ENCODE data around the gene SLITRK1. TPM values are rescaled to one million over a fixed set of nuclear protein-coding genes. Genes with fewer than 3 reads are reported as not detected.

SLITRK1 gene, protein sequence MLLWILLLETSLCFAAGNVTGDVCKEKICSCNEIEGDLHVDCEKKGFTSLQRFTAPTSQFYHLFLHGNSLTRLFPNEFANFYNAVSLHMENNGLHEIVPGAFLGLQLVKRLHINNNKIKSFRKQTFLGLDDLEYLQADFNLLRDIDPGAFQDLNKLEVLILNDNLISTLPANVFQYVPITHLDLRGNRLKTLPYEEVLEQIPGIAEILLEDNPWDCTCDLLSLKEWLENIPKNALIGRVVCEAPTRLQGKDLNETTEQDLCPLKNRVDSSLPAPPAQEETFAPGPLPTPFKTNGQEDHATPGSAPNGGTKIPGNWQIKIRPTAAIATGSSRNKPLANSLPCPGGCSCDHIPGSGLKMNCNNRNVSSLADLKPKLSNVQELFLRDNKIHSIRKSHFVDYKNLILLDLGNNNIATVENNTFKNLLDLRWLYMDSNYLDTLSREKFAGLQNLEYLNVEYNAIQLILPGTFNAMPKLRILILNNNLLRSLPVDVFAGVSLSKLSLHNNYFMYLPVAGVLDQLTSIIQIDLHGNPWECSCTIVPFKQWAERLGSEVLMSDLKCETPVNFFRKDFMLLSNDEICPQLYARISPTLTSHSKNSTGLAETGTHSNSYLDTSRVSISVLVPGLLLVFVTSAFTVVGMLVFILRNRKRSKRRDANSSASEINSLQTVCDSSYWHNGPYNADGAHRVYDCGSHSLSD
- polyA plus RNA-seq: 0.31 TPM
- long read RNA-seq, donor 1: 0 reads
- long read RNA-seq, donor 2: 0 reads
- long read RNA-seq, donor 3: 0 reads
- long read RNA-seq, donor 4: 0 reads
- long read RNA-seq, donor 5: 0 reads
- long read RNA-seq, donor 6, full-length matches to known transcripts: 1 of 1 reads
- long read RNA-seq, donor 6, partial matches to known transcripts: 0 of 1 reads
- long read RNA-seq, donor 6, other reads (novel, unspliced or antisense): 0 of 1 reads
- long read RNA-seq, donor 7: 0 reads
- long read RNA-seq, donor 8: 0 reads
- long read RNA-seq, donor 9, full-length matches to known transcripts: 1 of 1 reads
- long read RNA-seq, donor 9, partial matches to known transcripts: 0 of 1 reads
- long read RNA-seq, donor 9, other reads (novel, unspliced or antisense): 0 of 1 reads
- long read RNA-seq, donor 10: 0 reads
- long read RNA-seq, donor 11, full-length matches to known transcripts: 1 of 1 reads
- long read RNA-seq, donor 11, partial matches to known transcripts: 0 of 1 reads
- long read RNA-seq, donor 11, other reads (novel, unspliced or antisense): 0 of 1 reads

DNA sequence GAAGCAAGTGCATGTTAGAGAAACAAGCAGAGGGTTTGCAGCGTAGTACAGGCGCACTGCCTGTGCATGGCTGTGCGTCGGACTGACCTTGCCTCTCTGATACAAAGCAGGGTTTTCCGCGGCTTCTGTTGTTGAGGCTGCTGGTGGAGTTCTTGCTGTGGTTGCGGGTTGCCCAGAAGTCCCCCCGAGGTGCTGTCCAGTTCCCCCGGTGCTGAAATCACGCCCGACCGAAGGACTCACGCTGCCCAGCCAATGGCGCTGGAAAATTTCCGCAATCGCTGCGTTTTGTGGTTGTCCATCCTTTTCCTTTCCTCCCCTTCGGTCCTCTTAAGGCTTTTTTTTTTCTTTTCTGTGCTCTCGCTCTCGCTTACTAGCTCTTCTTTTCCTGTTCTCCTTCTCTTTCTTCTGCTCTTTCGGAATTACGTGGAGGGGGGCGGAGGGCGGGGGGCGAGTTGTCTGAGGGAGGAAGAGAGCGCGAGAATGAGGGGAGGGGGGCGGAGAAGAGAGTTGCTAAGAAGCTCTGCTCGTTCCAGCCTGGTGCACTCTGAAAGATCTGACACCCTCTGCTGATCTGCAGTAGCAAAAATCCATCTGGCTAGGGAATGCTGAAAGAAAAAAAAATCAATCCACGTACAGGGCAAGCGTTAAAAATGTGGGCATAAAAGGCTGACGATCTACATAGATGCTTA, at the start of gene SLITRK1:
Gene SLITRK1 (minus strand): TSS at position 558 of the 689 bp plus-strand sequence. CDS start 967 bp downstream, outside the sequence.
- peak within 1 kb of the TSS; percentile 10 for H3K4me3 ChIP-seq (ENCODE audit: low read length)

GRCh38 chr13:83929157-83929556, 46.9 kb upstream of the SLITRK1 start:
- H3K27me3 ChIP-seq (ENCODE audit: control insufficient read depth, insufficient read depth, low read length): no peaks in the 10 kb centered on the region
- 67% methylated on average over 1 of the region's 4 CpGs for WGBS (ENCODE audit: insufficient coverage, low lambda C conversion rate)
- no peaks in the 10 kb centered on the region for H3K9me3 ChIP-seq (ENCODE audit: control insufficient read depth, low read depth, low read length)
- no peak for DNase-seq
- no peaks in the 10 kb centered on the region for H3K4me1 ChIP-seq (ENCODE audit: control insufficient read depth, insufficient read depth, low read length)
- no peak overlapping the region for H3K27ac ChIP-seq (ENCODE audit: low read length)
- no peaks in the 10 kb centered on the region for H3K36me3 ChIP-seq (ENCODE audit: control insufficient read depth, insufficient read depth, low read length)
- no peak overlapping the region for H3K4me3 ChIP-seq (ENCODE audit: low read length)

More for the DNA sequence above, at the start of gene SLITRK1:
- 3% methylated on average over 9 of the region's 32 CpGs for WGBS (ENCODE audit: insufficient coverage, low lambda C conversion rate)
- Histone ChIP-seq H3K4me1 (ENCODE audit: control insufficient read depth, insufficient read depth, low read length) (no peaks in the 10 kb centered on the region), H3K36me3 (ENCODE audit: control insufficient read depth, insufficient read depth, low read length) (no peaks in the 10 kb centered on the region), H3K27ac (ENCODE audit: low read length) (no peak within 1 kb of the TSS), H3K9me3 (ENCODE audit: control insufficient read depth, low read depth, low read length) (no peaks in the 10 kb centered on the region), H3K27me3 (ENCODE audit: control insufficient read depth, insufficient read depth, low read length) (peaks cover 47% of the 10 kb centered on the region)
- DNase-seq: peak; percentile 9 to 20

DNA sequence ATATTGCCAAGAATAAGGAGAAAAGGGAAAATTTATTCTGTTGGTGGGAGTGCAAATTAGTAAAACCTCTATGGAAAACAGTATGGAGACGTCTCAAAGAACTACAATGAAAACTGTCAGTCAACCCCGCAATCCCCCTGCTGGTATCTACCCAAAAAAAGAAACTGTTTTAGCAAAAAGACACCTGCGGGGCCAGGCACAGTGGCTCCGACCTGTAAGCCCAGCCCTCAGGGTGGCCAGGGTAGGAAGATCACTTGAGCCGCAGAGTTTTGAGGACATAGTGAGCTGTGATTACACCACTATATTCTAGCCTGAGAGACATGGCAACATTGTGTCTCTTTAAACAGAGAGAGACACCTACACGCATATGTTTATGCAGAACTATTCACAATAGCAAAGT, 37.5 kb upstream of the SLITRK1 start:
- H3K27me3 ChIP-seq (ENCODE audit: control insufficient read depth, insufficient read depth, low read length): no peaks in the 10 kb centered on the region
- H3K27ac ChIP-seq (ENCODE audit: low read length): no peak overlapping the region
- no peaks in the 10 kb centered on the region for H3K36me3 ChIP-seq (ENCODE audit: control insufficient read depth, insufficient read depth, low read length)
- no CpG with 5 or more reads among the region's 6 CpGs for WGBS (ENCODE audit: insufficient coverage, low lambda C conversion rate)
- DNase-seq: no peak
- no peak overlapping the region for H3K4me3 ChIP-seq (ENCODE audit: low read length)
- H3K4me1 ChIP-seq (ENCODE audit: control insufficient read depth, insufficient read depth, low read length): no peaks in the 10 kb centered on the region
- no peaks in the 10 kb centered on the region for H3K9me3 ChIP-seq (ENCODE audit: control insufficient read depth, low read depth, low read length)

GRCh38 chr13:83914368-83914767, 32.1 kb upstream of the SLITRK1 start:
- 100% methylated on average over 1 of the region's 4 CpGs for WGBS (ENCODE audit: insufficient coverage, low lambda C conversion rate)

DNA sequence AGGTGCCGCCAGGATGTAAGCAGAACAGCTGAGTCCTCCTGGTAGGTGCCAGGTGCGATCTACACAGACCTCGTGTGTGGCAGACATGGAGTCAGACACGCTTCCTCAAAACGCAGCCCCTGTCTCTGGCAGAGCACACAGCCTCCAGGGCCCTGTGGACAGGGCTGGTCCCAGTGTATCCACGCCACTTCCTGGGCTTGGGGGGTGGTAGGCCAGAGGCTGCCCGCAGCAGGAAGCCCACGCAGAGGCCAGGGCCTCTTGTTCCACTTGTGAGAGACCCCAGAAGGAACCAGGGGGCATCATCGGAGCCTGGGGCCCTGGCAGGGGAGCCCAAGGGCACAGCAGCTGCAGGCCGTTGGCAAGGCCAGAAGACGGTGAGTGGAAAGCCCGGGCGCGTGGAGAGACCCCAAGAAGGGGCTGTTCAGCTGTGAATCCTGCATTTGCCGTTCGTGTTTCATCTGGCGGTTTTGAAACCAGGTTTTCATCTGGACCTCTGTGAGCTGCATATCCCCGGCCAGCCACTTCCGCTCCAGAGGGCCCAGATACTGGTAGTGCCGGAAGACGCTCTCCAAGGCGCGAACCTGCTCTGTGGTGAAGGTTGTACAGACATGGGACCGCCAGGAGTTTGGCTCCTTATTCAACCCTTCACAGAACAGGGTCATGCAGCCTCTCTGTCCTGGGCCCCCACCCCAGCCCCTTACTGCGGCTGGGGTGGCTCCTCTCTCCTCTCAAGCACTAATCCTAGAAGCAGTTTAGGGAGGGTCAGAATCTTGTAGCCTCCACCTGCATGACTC, 25.1 kb upstream of the SLITRK1 start:
- no CpG with 5 or more reads among the region's 25 CpGs for WGBS (ENCODE audit: insufficient coverage, low lambda C conversion rate)
- Histone ChIP-seq H3K4me3 (ENCODE audit: low read length) (no peak overlapping the region), H3K27me3 (ENCODE audit: control insufficient read depth, insufficient read depth, low read length) (no peaks in the 10 kb centered on the region), H3K36me3 (ENCODE audit: control insufficient read depth, insufficient read depth, low read length) (no peaks in the 10 kb centered on the region), H3K4me1 (ENCODE audit: control insufficient read depth, insufficient read depth, low read length) (no peaks in the 10 kb centered on the region), H3K9me3 (ENCODE audit: control insufficient read depth, low read depth, low read length) (peaks cover 9% of the 10 kb centered on the region), H3K27ac (ENCODE audit: low read length) (no peak overlapping the region)
- DNase-seq: no peak

More at GRCh38 chr13:83914368-83914767, 32.1 kb upstream of the SLITRK1 start:
- no peaks in the 10 kb centered on the region for H3K4me1 ChIP-seq (ENCODE audit: control insufficient read depth, insufficient read depth, low read length)
- H3K27me3 ChIP-seq (ENCODE audit: control insufficient read depth, insufficient read depth, low read length): no peaks in the 10 kb centered on the region
- H3K9me3 ChIP-seq (ENCODE audit: control insufficient read depth, low read depth, low read length): no peaks in the 10 kb centered on the region
- no peak overlapping the region for H3K4me3 ChIP-seq (ENCODE audit: low read length)
- H3K27ac ChIP-seq (ENCODE audit: low read length): no peak overlapping the region
- no peaks in the 10 kb centered on the region for H3K36me3 ChIP-seq (ENCODE audit: control insufficient read depth, insufficient read depth, low read length)
- DNase-seq: no peak

- H3K9me3 ChIP-seq (ENCODE audit: control insufficient read depth, low read depth, low read length): peaks cover 9% of the 10 kb centered on the region
- no peaks in the 10 kb centered on the region for H3K27me3 ChIP-seq (ENCODE audit: control insufficient read depth, insufficient read depth, low read length)
- no peaks in the 10 kb centered on the region for H3K4me1 ChIP-seq (ENCODE audit: control insufficient read depth, insufficient read depth, low read length)
- no peak overlapping the region for H3K27ac ChIP-seq (ENCODE audit: low read length)
- no peak overlapping the region for H3K4me3 ChIP-seq (ENCODE audit: low read length)
- DNase-seq: no peak
- H3K36me3 ChIP-seq (ENCODE audit: control insufficient read depth, insufficient read depth, low read length): no peaks in the 10 kb centered on the region
- no CpG with 5 or more reads among the region's 25 CpGs for whole genome bisulfite sequencing (ENCODE audit: insufficient coverage, low lambda C conversion rate)
These were observed 24.1 kb upstream of the SLITRK1 start for GRCh38 chr13:83906240-83906820.

- Histone ChIP-seq H3K27me3 (ENCODE audit: control insufficient read depth, insufficient read depth, low read length) (no peaks in the 10 kb centered on the region), H3K36me3 (ENCODE audit: control insufficient read depth, insufficient read depth, low read length) (no peaks in the 10 kb centered on the region), H3K9me3 (ENCODE audit: control insufficient read depth, low read depth, low read length) (peaks cover 9% of the 10 kb centered on the region), H3K27ac (ENCODE audit: low read length) (no peak overlapping the region), H3K4me3 (ENCODE audit: low read length) (no peak overlapping the region), H3K4me1 (ENCODE audit: control insufficient read depth, insufficient read depth, low read length) (no peaks in the 10 kb centered on the region)
- DNase-seq: no peak
- WGBS (ENCODE audit: insufficient coverage, low lambda C conversion rate): no CpG with 5 or more reads among the region's 5 CpGs
These were observed 23.4 kb upstream of the SLITRK1 start for GRCh38 chr13:83905641-83906040.

DNA sequence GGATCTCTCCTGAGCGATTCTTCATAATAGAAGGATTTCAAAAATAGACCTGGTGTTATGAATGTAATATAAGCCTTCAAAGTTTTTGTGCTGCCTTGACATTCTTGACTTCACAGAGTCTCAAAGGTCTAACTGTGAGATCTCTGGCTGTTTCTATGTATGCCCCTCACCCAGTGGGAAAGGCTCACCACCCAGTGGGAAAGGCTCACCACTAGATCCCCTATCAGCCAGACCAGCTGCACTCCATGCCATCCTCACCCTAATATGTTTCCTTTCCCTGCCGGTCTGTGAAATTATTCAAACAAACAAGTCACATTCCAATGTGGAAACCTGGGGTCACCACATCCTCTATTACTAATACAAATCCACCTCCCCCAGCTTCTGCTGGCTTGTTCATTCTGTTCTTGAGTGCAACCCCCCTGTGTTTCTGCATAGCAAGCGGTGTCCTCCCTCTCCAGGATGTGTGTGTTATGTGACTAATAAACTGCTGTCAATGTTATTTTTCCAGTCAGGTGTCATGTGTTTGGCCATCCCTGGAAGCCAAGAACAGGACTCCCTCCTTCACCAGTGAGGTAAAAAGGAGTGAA, 13.8 kb upstream of the SLITRK1 start:
- no peak for DNase-seq
- Histone ChIP-seq H3K9me3 (ENCODE audit: control insufficient read depth, low read depth, low read length) (no peaks in the 10 kb centered on the region), H3K36me3 (ENCODE audit: control insufficient read depth, insufficient read depth, low read length) (no peaks in the 10 kb centered on the region), H3K27me3 (ENCODE audit: control insufficient read depth, insufficient read depth, low read length) (no peaks in the 10 kb centered on the region), H3K4me3 (ENCODE audit: low read length) (no peak overlapping the region), H3K4me1 (ENCODE audit: control insufficient read depth, insufficient read depth, low read length) (no peaks in the 10 kb centered on the region), H3K27ac (ENCODE audit: low read length) (no peak overlapping the region)
- WGBS (ENCODE audit: insufficient coverage, low lambda C conversion rate): 40% methylated on average over 1 of the region's 3 CpGs

- DNase-seq: no peak
- no peaks in the 10 kb centered on the region for H3K27me3 ChIP-seq (ENCODE audit: control insufficient read depth, insufficient read depth, low read length)
- no peaks in the 10 kb centered on the region for H3K9me3 ChIP-seq (ENCODE audit: control insufficient read depth, low read depth, low read length)
- no peaks in the 10 kb centered on the region for H3K4me1 ChIP-seq (ENCODE audit: control insufficient read depth, insufficient read depth, low read length)
- H3K36me3 ChIP-seq (ENCODE audit: control insufficient read depth, insufficient read depth, low read length): no peaks in the 10 kb centered on the region
- no CpG with 5 or more reads among the region's 3 CpGs for WGBS (ENCODE audit: insufficient coverage, low lambda C conversion rate)
- no peak overlapping the region for H3K27ac ChIP-seq (ENCODE audit: low read length)
- no peak overlapping the region for H3K4me3 ChIP-seq (ENCODE audit: low read length)
These were observed 8.1 kb upstream of the SLITRK1 start for GRCh38 chr13:83890358-83890757.

Data from large intestine (tissue), 12 donors.